HL-60 (cell line): ENCODE results near the gene NOTCH3.

ENCODE experiments used
- CTCF ChIP-seq: IDR thresholded peaks from one replicate; pipeline ENCODE4 v1.5.1; 2011; ENCODE audit warnings: low read length, control low read depth, inconsistent platforms; ENCODE audit not compliant: insufficient read depth
- GABPA ChIP-seq: IDR thresholded peaks from 2 replicates; pipeline ENCODE4 v1.6.1; 2012; ENCODE audit warnings: low read depth
- POLR2AphosphoS5 ChIP-seq: IDR thresholded peaks from 2 replicates; pipeline ENCODE4 v1.6.1; 2012; ENCODE audit warnings: low read depth
- REST ChIP-seq: IDR thresholded peaks from 2 replicates; pipeline ENCODE4 v1.6.1; 2012; ENCODE audit warnings: low read depth; ENCODE audit not compliant: insufficient replicate concordance
- SPI1 ChIP-seq: IDR thresholded peaks from 2 replicates; pipeline ENCODE4 v1.6.1; 2012; ENCODE audit warnings: low read depth, mild to moderate bottlenecking, borderline replicate concordance

- TF ChIP-seq CTCF: no peak
- no peak for TF ChIP-seq GABPA
- no peak for TF ChIP-seq REST
- TF ChIP-seq POLR2AphosphoS5: no peak
- no peak for TF ChIP-seq SPI1
Observed at GRCh38 chr19:15129856-15130585, 70.8 kb downstream of the NOTCH3 start.
